K562 (cell line): Measurements from ENCODE around the gene GPR27. TPM values are rescaled to one million over a fixed set of nuclear protein-coding genes. Genes with fewer than 3 reads are reported as not detected.

Experiments used
- CBFA2T2 ChIP-seq: fragments of 450-650 bp; conservative IDR thresholded peaks from 2 replicates; pipeline ENCODE4 v1.6.1; 2017; ENCODE audit warnings: mild to moderate bottlenecking
- CBX2 ChIP-seq: fragments of 200-600 bp; sonication (generic); IDR thresholded peaks from one replicate; pipeline ENCODE4 v1.6.1; 2012; ENCODE audit warnings: mild to moderate bottlenecking, low read length, inconsistent platforms; ENCODE audit not compliant: insufficient read depth, poor library complexity, severe bottlenecking
- CXXC5 ChIP-seq: fragments of 250-450 bp; sonication (Bioruptor Pico); IDR thresholded peaks from 2 replicates; pipeline ENCODE4 v1.8.0; 2022; ENCODE audit warnings: inconsistent platforms, mild to moderate bottlenecking, moderate library complexity
- E2F8 ChIP-seq: fragments of 450-650 bp; IDR thresholded peaks from 2 replicates; pipeline ENCODE4 v1.7.1; 2018; ENCODE audit warnings: mild to moderate bottlenecking, low read depth; ENCODE audit not compliant: partially characterized antibody
- HNRNPH1 ChIP-seq: fragments of 200-400 bp; formaldehyde crosslinking; optimal IDR thresholded peaks from 2 replicates; pipeline ENCODE3; 2017; ENCODE audit warnings: low read depth, mild to moderate bottlenecking, low read length, moderate library complexity
- MAZ ChIP-seq, 2 experiments: fragments of 450-650 bp in 1 of 2; sonication (generic) in 1 of 2; formaldehyde crosslinking; IDR thresholded peaks in 1 of 2; conservative IDR thresholded peaks in 1 of 2; 2 replicates each; pipeline versions ENCODE4 v1.4.0 to v1.5.0; 2020; ENCODE audit warnings: mild to moderate bottlenecking in 1 of 2, missing genetic modification reagents in 1 of 2
- MEF2A ChIP-seq: IDR thresholded peaks from 2 replicates; pipeline ENCODE4 v1.6.1; 2011; ENCODE audit warnings: low read depth, mild to moderate bottlenecking, low read length, moderate library complexity; ENCODE audit not compliant: control insufficient read depth
- NRF1 ChIP-seq, 2 experiments: fragments of 450-650 bp; IDR thresholded peaks in 1 of 2; conservative IDR thresholded peaks in 1 of 2; 2 replicates each; pipeline ENCODE4 v1.6.1; 2014; ENCODE audit warnings: mild to moderate bottlenecking in 2 of 2
- PHF8 ChIP-seq: fragments of 200-600 bp; sonication (generic); IDR thresholded peaks from 2 replicates; pipeline ENCODE4 v1.6.1; 2012; ENCODE audit warnings: mixed run types, mild to moderate bottlenecking, inconsistent platforms, low read length, moderate library complexity, borderline replicate concordance
- PKNOX1 ChIP-seq: fragments of 450-650 bp; IDR thresholded peaks from 2 replicates; pipeline ENCODE4 v1.6.1; 2016
- RBFOX2 ChIP-seq: fragments of 200-400 bp; formaldehyde crosslinking; IDR thresholded peaks from 2 replicates; pipeline ENCODE4 v1.6.1; 2017; ENCODE audit warnings: low read depth, mild to moderate bottlenecking, low read length, moderate library complexity
- SAFB2 ChIP-seq: fragments of 200-400 bp; formaldehyde crosslinking; IDR thresholded peaks from 2 replicates; pipeline ENCODE4 v1.6.1; 2018; ENCODE audit warnings: borderline replicate concordance, low read length, low read depth, moderate library complexity; ENCODE audit not compliant: severe bottlenecking
- SMAD4 ChIP-seq: fragments of 250-450 bp; sonication (Bioruptor Pico); conservative IDR thresholded peaks from 2 replicates; pipeline ENCODE4 v1.8.0; 2021; ENCODE audit warnings: inconsistent platforms, mild to moderate bottlenecking, moderate library complexity
- SRF ChIP-seq, 2 experiments: fragments of 250-450, 450-650 bp in 1 of 2; sonication (Bioruptor Pico) in 1 of 2; sonication (generic) in 1 of 2; formaldehyde crosslinking; IDR thresholded peaks; 2 replicates each; pipeline versions ENCODE4 v1.5.0 to v1.5.1; 2020 to 2022; ENCODE audit warnings: mild to moderate bottlenecking in 1 of 2, missing genetic modification reagents in 1 of 2
- TFAP4 ChIP-seq: sonication (generic); formaldehyde crosslinking; IDR thresholded peaks from 2 replicates; pipeline ENCODE4 v1.8.0; 2022; ENCODE audit warnings: missing genetic modification reagents, mild to moderate bottlenecking, moderate library complexity, borderline replicate concordance
- ZBTB7A ChIP-seq: IDR thresholded peaks from 2 replicates; pipeline ENCODE4 v1.6.1; 2011; ENCODE audit warnings: low read depth, mild to moderate bottlenecking, low read length, moderate library complexity, borderline replicate concordance; ENCODE audit not compliant: control insufficient read depth
- ZFP91 ChIP-seq: sonication (generic); formaldehyde crosslinking; IDR thresholded peaks from 2 replicates; pipeline ENCODE4 v1.8.0; 2022; ENCODE audit warnings: mild to moderate bottlenecking, missing genetic modification reagents
- polyA plus RNA-seq, 8 experiments: library from polyadenylated mRNA; depleted of rRNA in 4 of 8; stranded (reverse) in 5 of 8; unstranded in 3 of 8; fragments of >200 nt; fragmentation: Nextera tagmentation in 2 of 8; fragmentation: Illumina TruSeq in 1 of 8; extraction: Ambion mirVana in 2 of 8; extraction: Trizol in 1 of 8; gene quantifications; 2 replicates each; pipeline versions ENCODE4 v1.2.1 to v1.2.3, GENCODE V29; 2011 to 2014; ENCODE audit warnings: inconsistent platforms in 1 of 8, missing spikeins in 1 of 8
- total RNA-seq, 7 experiments: library from RNA; depleted of rRNA in 6 of 7; stranded (reverse); fragments of >200 nt in 6 of 7; fragmentation: Illumina TruSeq in 2 of 7; extraction: Trizol in 2 of 7; gene quantifications; 2 replicates each; pipeline versions ENCODE4 v1.2.1 to v1.2.3, GENCODE V29; 2011 to 2021; ENCODE audit warnings: low replicate concordance in 1 of 7

The GPR27 gene
- total and polyA plus RNA-seq, 9 of the 15 experiments (the other 6 are each of a cell fraction or from before 2014, with no cell fraction given), result not detected

GRCh38 chr3:71724584-71725270, 28.9 kb upstream of the GPR27 start (continued):
- TF ChIP-seq PKNOX1 (peak; percentile 21; the same call in 1 of the 2 replicates), CBX2 (peak; percentile 2), HNRNPH1 (no peak), RBFOX2 (peak; percentile 26; the same call in 1 of the 2 replicates), ZBTB7A (peak; percentile 25; the same call in 1 of the 2 replicates), NRF1 (conservative IDR thresholded peaks at IDR 0.05 in 1 of 2, IDR thresholded peaks at IDR 0.05 in 1 of 2) (peak; percentile 30 to 52; a peak in 2 of 4 replicates), CXXC5 (peak; percentile 36; the same call in 1 of the 2 replicates), MEF2A (no peak), SRF (CRISPR knock-in tag; IDR thresholded peaks at IDR 0.05) (no peak), ZFP91 (CRISPR knock-in tag) (no peak), TFAP4 (CRISPR knock-in tag) (peak; percentile 64; the same call in 1 of the 2 replicates), MAZ (CRISPR knock-in tag; conservative IDR thresholded peaks at IDR 0.05 in 1 of 2, IDR thresholded peaks at IDR 0.05 in 1 of 2) (peak in 1 of 2 experiments; percentile 63; a peak in 1 of 4 replicates), PHF8 (peak; percentile 44; the same call in 1 of the 2 replicates), CBFA2T2 (no peak), SAFB2 (no peak), SMAD4 (CRISPR knock-in tag) (0 out of 2 replicates have a peak, but pooled peaks have one; percentile 35), E2F8 (no peak)
